NCI-H1694 treated with DMSO at 0.1 percent for 48 hours (cell line): ENCODE results near the gene ZNF778.
"Not testable (repeated sequence)": the region's sequence is repeated elsewhere in the genome, so short reads cannot be mapped to it uniquely, and the experiment has no call there.

Experiments used
- DNase-seq: peaks from one replicate; lab custom pipeline; 2025; lab: John Stamatoyannopoulos, UW

ZNF778 gene

DNA sequence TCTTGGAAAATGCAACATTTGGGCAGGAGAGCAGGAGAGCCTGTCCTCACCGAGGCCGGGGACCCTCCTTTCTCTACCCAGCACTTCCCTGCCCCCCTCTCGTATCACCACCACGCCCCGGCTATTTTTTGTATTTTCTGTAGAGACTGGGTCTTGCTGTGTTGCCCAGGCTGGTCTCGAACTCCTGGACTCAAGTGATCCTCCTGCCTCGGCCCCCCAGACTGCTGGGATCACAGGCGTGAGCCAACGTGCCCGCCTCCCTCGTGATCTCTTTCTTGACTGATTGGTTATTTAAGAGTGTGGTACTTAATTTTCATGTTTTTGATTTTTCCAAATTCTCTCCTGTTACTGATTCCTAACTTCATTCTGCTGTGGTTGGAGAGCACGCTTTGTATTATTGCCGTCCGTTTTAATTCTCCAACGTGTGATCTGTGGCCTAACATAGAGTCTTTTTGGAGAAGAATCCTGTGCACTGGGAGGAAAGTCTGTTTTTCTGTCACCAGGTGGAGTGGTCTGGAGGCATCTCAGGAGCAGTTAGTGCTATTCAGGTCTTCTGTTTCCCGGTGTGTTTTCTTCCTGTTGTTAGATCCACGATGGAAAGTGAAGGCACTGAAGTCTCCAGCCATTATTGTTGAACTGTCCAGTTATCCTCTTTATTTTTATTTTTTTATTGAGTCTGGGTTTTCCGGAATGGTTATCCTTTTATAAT, 40.4 kb downstream of the ZNF778 start:
- no peak for DNase-seq

DNA sequence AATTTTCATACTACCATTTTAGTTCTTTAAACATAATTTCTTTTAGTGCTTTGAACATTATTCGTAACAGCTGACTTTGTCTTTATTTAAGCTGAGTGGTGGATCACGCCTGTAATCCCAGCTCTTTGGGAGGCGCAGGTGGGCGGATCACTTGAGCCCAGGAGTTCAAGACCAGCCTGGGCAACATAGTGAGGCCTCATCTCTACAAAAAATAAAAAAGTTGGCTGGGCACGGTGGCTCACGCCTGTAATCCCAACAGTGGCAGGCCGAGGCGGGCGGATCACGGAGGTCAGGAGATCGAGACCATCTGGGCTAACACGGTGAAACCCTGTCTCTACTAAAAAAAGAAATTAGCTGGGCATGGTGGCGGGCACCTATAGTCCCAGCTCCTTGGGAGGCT, 42.4 kb downstream of the ZNF778 start:
- not testable (repeated sequence) for DNase-seq

DNA sequence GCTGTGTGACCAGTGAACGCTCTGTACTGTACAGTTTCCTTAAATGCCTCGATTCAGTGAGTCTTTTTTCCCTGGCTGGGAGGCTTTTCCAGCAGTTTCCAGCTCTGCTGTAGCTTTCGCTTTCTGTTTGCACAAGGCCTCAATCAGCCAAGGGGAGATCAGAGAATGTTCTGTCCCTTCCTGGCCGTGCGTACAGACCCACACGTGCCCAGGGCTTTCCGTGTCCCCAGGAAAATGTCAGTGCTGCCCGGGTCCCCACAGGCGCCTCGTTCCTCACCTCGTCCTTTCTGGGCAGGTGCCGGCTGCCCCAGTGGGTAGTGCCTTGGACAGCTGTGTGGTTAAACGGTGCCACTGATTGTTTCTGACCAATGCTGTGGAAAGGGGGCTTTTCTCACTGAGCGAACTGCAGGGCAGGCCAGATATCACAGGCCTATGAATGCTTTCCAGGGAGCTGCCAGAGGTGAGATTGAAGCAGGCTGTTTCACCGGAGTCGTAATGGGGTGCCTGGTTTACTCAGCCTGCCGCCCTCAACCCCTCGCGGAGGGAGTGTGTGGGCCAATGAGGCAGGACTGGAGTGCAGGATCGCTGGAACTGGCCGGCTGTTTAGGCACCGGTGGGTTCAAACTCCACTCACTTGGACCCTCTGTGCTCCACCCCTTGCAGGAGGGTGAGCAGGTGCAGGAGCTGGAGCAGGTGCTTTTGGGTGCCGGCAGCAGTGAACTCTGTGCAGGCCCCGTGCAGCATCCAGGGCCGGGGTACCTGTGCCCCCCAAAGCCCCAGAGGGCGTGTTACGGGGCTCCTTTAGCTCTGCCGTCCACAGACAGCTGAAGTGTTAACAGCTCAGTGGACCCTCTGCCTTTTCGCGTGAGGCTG, 44.4 kb downstream of the ZNF778 start:
- no peak for DNase-seq

DNA sequence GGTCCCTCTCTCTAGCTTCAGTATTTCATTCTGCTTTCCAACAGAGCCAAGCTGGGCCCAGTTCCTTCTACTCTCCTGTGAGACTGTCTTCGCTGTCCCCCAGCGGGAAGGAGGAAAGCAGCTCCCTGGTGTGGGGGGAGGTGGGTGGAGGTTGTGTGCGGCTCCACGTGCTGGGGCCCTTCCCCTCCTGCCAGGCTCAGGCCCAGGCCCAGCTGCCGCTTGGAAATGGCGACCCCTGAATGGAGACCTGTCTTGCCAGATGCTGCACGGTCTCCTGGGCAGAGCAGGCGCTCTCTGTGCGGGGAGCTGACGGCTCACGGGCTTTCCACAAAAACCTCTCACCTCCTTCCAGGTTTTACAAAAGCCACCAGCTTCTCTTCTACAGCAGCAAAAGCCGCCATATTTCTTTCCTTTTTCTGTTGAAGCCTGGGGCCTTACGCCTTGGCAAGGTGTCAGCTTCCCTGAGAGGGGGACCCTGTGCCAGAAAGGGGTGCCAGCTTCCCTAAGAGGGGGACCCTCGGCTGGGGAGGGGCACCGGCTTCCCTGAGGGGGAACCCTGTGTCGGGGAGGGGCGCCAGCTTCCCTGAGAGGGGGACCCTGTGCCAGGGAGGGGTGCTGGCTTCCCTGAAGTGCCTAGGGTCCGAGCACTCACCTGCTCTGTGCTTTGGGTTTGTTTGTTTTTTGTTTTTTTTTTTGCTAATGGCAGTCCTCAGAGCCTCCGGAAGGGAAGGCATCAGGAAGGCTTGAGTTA, 47.5 kb downstream of the ZNF778 start:
- DNase-seq, result no peak

DNA sequence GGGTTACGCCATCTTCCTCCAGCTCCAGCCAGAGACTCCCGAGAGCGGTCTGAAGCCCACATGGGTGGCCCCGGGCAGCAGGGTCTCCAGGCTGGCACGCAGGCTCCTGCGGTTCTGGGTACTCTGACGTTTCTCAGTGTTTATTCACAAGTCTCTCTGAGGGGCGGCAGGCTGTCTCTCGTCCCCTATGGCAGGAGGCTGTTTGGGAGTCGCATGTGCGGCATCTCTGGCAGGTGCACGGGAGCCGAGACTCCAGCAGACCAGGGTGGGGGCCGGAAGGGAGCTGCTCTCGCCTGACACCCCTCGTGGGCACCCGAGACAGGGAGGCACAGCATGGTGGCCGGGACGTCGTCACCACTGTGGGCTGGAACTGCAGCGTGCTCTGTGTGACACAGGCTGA, 48.1 kb downstream of the ZNF778 start:
- DNase-seq, result no peak

DNA sequence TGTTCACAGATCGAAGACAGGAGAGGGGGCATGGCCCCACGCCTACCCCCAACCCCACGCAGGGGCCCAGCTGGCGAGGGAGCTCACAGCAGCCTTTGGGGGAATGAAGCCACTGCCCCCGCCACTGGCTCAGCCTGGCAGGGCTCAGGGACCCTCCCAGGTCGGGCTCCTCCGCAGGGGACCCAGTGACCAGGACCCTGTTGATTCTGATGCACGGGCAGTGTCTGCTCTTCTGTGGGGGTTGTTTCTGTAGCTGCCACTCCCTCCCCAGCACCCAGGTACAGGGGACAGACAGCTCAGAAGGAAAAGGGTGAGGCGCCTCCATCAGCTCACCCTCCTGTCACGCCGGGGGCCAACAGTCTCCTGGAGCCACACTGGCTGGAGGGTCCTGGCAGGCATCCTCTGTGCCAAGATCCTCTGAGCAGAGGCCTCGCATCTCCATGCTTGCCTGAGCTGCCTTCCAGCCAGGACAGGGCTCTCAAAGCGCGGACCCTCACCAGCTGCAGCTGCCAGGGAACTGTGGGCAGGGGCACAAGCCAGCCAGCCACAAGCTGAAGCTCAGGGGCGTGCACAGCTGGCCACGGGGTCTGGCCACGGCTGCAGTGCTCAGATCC, 49.1 kb downstream of the ZNF778 start:
- no peak for DNase-seq

DNA sequence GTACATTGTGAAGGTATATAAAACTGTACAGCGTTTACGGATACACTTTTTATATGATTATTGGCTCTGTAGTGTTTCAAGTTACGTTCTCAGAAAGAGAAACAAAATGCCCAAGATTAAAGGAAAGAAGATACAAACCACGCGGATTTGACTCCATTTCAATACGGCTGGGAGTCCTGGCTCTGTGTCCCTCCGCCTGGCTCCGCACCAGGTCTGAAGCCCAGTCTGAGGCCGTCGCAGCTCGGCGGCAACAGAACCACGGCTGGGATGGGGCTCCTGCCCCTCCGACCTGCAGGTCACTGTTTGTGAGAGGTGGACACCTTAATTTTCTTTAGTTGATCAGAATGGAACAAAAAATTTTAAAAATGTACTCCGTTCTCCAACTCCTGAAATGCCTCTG, 50.2 kb downstream of the ZNF778 start:
- DNase-seq, result not testable (repeated sequence)

DNA sequence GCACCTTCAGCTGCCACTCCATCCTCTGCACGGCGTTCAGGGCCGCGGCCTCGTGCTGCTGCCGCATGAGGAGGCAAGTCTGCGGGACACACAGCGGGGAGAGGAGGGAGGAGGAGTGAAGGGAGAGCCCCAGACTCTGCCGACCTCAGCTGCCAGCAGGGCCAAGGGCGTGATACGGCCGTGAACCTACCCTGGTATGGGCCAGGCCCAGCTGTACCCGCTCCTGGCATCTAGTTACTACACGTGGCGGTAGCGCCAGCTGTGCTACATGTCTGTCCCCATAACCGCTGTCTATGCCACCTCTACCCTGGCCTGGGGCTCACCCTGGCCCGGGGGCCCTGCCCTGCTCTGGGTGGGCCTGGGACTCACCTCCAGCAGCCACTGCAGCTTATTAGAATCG, 51.1 kb downstream of the ZNF778 start:
- DNase-seq, result no peak

DNA sequence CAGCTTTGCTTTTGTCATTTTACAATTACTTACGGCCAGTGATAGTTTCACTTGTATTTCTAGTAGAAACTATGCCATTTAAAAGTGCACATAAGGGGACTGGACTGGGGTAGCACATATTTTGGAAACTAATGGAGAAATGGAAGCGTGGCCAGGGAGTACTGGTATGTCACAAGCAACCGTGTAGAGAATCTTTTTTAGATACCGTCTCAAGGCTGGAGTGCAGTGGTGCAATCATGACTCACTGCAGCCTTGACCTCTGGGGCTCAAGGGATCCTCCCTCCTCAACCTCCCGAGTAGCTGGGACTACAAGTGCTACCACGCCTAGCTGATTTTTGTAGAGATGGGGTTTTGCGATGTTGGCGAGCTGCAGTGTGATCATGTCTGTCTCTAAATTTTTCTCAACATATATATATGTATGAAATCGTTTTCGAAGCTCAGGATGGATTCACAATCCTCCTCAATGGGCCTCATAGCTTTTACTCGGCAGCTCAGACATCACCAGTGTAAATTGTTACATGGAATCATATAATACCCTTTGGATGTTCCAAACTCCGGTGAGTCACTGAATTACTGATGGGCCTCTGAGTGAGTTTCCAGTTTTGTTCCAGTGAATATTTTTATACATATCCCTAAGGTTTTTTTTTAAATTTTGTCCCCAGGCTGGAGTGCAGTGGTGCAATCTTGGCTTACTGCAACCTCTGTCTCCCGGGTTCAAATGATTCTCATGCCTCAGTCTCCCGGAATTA, 51.7 kb downstream of the ZNF778 start:
- DNase-seq, result no peak

DNA sequence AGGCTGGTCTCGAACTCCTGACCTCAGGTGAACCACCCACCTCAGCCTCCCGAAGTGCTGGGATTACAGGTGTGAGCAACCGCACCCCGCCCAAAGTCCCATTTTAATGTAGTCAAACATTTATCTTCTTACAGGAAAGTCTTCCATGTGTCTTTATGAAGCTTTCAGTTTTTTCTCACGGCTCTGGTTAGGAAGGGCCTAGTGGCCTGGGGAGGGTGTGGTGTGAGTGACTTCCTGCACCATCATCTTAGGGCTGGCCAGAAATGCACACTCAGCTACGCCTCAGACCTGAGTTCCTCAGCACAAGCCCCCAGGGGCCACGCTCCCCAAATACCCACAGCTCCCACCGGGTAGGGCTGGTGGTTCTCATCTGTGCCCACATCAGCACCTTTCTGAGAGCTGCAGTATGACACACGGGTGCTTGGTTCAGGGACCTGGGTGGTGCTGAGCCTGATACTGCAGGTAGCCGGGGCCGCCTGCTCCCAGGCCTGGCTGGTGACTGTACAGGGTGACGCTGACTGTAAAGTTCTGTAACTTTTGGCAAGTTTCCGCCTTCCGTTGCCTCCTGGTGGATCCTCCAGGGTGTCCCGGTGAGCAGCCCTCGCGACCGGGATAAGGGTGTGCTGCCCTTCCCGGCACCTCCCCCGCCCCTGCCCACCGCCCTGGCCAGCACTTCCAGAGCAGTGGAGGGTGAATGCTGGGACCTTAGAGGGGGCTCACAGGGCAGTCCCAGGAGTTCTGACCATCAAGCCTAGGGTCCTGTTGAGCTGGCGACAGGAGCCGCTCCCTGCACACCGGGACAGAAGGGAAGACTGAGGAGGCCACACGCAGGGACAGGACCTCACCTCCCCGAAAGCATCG, 52.5 kb downstream of the ZNF778 start:
- no peak for DNase-seq

DNA sequence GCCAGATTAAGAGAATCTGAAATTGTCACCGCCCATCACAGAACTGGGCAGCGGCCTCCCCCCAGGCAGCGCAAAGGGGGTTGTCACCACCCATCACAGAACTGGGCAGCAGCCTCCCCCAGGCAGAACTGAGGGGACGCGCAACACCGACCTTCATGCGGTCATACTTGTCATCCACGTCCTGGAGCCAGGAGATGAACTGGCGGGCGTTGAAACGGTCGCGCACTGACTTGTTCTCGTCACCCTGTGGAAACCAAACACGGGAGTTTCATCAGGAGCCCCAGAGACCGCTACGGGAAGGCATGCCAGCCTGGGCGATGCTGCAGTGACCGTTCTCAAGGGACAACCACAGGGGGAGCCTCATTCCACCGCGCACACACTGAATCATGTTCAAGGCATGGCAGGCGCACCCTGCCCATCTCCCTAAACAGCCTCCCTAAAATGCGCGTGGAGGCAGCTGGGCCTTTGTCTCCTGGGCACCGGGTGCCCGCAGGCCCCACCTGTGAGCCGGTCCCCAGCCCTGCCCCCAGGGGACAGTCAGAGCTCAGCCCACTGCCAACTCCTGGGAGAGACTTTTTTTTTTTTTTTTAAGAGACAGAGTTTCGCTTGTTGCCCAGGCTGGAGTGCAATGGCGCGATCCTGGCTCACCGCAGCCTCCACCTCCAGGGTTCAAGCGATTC, 53.3 kb downstream of the ZNF778 start:
- DNase-seq, result no peak

DNA sequence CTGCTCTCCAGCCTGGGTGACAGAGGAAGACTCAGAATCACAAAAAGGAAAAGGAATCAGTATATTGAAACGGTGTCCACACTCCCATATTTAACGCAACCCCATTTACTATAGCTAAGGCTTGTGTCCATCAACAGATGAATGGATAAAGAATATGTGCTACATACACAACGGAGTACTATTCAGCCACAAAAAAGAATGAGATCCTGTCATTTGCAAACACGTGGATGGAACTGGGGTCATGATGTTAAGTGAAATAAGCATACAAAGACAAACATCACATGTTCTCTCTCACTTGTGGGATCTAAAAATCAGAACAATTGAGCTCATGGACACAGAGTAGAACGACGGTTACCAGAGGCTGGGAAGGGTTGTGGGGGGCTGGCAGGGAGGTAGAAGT, 55.1 kb downstream of the ZNF778 start:
- DNase-seq, result no peak

DNA sequence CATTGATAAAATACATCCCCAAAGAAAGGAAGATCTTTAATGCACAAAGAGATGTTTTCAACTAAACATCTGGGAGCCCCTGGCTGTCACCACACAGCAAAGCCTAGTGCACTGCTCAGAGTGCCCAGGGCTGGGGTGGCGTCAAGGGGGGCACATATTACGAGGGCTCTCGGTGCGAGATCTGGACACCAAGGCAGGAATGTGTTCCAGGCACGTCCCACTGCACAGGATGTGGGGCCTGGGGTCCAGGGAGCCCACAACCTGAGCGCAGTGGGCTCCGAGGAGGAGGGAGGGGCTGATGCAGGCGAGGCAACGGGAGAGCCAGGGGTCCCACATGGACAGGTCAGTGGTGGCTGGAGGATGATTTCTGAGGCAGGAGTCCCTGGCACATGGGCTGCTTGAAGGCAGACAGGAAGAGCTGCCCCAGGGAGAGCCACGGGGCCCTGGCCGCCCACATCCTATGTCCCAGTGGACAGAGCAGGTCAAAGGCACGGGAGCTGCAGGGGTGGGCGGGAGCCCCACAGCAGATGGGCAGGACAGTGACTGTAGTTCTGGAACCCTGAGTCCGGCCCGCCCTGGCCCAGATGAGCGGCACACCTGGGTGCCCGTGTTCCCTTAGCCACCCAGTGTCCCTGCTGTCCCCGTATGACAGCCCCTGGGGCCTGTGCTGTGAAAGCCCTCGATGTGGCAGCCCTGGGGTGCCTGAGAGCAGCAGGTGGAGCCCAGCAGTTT, 56.4 kb downstream of the ZNF778 start:
- no peak for DNase-seq

DNA sequence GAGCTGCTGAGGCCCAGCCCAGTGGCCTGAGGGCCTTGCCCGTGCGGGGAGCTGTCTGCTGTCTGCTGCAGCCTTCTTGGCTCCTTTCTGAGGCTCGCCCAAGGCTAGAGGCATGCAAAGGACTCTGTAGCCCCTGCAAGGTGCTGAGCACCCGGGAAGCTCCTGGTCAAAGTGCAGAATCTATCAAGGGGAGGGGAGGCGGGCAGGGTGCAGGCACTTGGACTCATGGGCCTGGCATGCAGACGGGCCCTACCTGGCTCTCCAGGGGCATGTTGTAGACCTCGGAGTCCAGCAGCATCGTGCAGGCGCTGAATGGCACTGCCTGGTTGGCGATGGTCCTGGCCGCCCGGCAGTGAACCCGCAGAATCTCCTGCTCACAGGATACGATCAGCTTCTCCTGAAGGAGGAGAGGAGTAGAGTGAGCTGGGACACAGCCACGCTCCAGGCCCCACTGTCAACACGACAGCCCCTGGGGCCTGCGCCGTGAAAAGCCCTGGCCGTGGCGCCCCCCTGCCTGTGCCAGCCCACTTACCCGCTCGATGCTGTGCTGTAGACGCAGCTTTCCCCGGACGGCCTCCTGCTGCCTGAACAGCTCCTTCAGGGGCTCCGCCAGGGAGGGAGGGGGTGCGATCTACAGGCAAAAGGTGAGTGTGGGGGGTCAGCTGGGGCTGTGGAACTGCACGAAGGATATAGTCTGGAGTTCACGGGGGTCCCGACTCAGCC, 57.2 kb downstream of the ZNF778 start:
- no peak for DNase-seq

DNA sequence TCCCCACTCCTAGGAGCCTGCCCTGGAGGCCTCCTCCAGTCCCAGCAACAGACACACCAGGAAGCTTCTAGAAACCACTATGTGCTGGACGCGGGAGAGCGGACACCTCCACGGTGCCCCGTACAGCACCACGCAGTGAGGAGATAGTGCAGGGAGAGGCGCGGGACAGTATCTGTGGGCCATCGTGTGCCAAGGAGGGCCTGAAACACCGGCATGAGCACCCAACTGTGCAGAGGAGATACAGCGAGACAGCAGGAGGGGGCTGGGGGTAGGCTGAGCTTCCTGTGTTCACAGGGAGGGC, 57.7 kb downstream of the ZNF778 start:
- no peak for DNase-seq

DNA sequence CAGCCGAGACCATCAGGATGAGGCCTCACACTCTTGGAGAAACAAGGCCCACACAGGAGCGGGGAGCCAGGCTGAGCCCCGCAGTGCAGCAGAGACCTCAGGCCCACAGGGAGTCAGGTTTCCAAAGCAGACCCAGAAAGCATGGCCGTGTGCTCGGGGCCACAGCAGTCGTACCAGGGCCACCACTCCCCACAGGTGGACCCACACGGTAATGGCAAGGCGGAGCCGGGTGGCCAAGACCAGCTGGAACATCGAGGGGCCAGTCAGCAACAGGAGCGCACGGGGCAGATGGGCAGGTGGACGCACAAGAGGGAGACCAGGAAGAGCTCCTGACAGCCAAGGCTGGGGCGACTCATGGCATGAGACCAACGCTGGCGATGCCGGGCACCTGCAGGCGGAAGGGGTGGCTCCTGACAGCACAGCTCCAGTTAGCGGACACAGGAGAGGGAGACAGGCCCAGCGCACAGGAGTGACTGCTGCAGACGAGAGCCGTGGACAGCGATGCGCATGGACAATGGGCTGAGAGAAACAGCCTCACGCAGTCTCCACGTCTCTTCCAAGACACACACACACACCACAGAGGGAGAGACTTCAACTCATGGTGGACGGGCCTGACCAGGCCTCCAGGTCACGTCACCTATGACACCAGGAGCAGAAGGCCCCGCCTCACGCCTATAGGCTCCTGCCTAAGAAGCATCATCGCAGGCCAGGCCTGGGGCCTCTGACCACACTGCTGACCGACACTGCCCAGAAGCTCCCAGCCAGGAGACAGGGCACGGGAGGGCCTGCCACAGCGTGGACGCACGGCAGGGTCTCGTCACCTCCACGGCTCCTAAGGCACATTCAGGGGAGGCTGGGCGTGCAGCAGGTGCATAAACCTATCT, 58.6 kb downstream of the ZNF778 start:
- DNase-seq, result no peak

DNA sequence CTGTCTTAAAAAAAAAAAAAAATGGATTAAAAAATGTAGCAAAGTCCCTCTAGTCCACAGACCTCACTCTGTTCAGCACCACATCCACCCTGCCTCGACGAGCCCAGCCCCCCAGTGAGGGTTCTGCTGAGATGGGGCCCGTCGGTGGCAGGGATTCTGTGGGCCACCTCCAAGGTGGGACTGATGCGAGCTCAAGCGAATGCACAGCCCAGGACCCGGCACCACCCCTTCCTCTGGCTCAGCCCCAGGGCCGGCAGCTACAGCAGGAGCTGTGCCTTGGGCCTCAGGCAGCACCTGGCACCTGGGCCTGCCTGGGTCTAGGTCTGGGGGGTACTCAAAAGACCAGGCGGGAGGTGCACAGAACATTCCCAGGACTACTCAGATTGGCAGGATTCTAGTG, 59.5 kb downstream of the ZNF778 start:
- no peak for DNase-seq
